Right atrium auricular region (tissue), 2 donors: ENCODE measurements around the gene CALML5. TPM values are rescaled to one million over a fixed set of nuclear protein-coding genes. Genes with fewer than 3 reads are reported as not detected.

Source experiments
- DNase-seq: peaks from one replicate; pipeline ENCODE4 v3.0.0-alpha.2; 2019; ENCODE audit warnings: low spot score
- H3K27ac ChIP-seq, 2 donors: fragments of 200-600 bp; sonication (generic); 1 replicate in 1 of 2; 2 replicates in 1 of 2; pipeline ENCODE4 v1.5.1; 2016 to 2019
- H3K27me3 ChIP-seq, 2 donors: fragments of 200-600 bp; sonication (generic); one replicate each; pipeline versions ENCODE4 v1.5.1 to v1.6.0; 2017 to 2019
- H3K36me3 ChIP-seq: fragments of 200-600 bp; sonication (generic); one replicate; pipeline ENCODE4 v1.5.1; 2016
- H3K4me1 ChIP-seq, 2 donors: fragments of 200-600 bp; sonication (generic); one replicate each; pipeline versions ENCODE4 v1.5.1 to v1.6.0; 2017 to 2019
- H3K4me3 ChIP-seq, 2 donors: fragments of 200-600 bp; sonication (generic); 1 replicate in 1 of 2; 2 replicates in 1 of 2; pipeline ENCODE4 v1.5.1; 2017 to 2019; ENCODE audit warnings: mild to moderate bottlenecking in 1 of 2, moderate library complexity in 1 of 2
- H3K9me3 ChIP-seq, 2 donors: fragments of 200-600 bp; sonication (generic); one replicate each; pipeline ENCODE4 v1.5.1; 2019
- CTCF ChIP-seq, 2 donors: fragments of 200-600 bp; sonication (generic); IDR thresholded peaks; one replicate each; pipeline ENCODE4 v1.5.1; 2019; ENCODE audit warnings: antibody characterized with exemption in 2 of 2
- total RNA-seq, 2 donors: library from RNA; depleted of rRNA; stranded (reverse); fragments of >200 nt; gene quantifications; one replicate each; pipeline ENCODE4 v1.1.0, GENCODE V29; 2016

Gene CALML5
- total RNA-seq, 2 donors from 2014 or later = not detected

GRCh38 chr10:5511231-5511884 lies 12.0 kb upstream of the CALML5 start:
- no peaks in the 10 kb centered on the region for H3K36me3 ChIP-seq
- TF ChIP-seq CTCF (IDR thresholded peaks at IDR 0.05) = no peak
- H3K4me3 ChIP-seq = no peak overlapping the region
- no peak overlapping the region for H3K27ac ChIP-seq
- DNase-seq = no peak
- H3K9me3 ChIP-seq = no peaks in the 10 kb centered on the region
- no peaks in the 10 kb centered on the region for H3K4me1 ChIP-seq
- no peaks in the 10 kb centered on the region for H3K27me3 ChIP-seq

GRCh38 chr10:5510281-5511072 lies 11.1 kb upstream of the CALML5 start:
- H3K9me3 ChIP-seq = no peaks in the 10 kb centered on the region
- no peaks in the 10 kb centered on the region for H3K27me3 ChIP-seq
- H3K36me3 ChIP-seq = no peaks in the 10 kb centered on the region
- DNase-seq = no peak
- H3K4me1 ChIP-seq = no peaks in the 10 kb centered on the region
- no peak overlapping the region for H3K27ac ChIP-seq
- no peak for TF ChIP-seq CTCF (IDR thresholded peaks at IDR 0.05)
- H3K4me3 ChIP-seq = no peak overlapping the region

- Histone ChIP-seq H3K4me3 (no peak overlapping the region), H3K4me1 (no peaks in the 10 kb centered on the region), H3K36me3 (no peaks in the 10 kb centered on the region), H3K9me3 (no peaks in the 10 kb centered on the region), H3K27me3 (no peaks in the 10 kb centered on the region), H3K27ac (no peak overlapping the region)
- DNase-seq = no peak
- TF ChIP-seq CTCF (IDR thresholded peaks at IDR 0.05) = no peak
Measured at GRCh38 chr10:5509691-5510090, 10.3 kb upstream of the CALML5 start.

GRCh38 chr10:5509236-5509635 lies 9.9 kb upstream of the CALML5 start:
- no peaks in the 10 kb centered on the region for H3K4me1 ChIP-seq
- H3K4me3 ChIP-seq = no peak overlapping the region
- H3K36me3 ChIP-seq = no peaks in the 10 kb centered on the region
- no peak for TF ChIP-seq CTCF (IDR thresholded peaks at IDR 0.05)
- H3K27me3 ChIP-seq = no peaks in the 10 kb centered on the region
- DNase-seq = no peak
- H3K9me3 ChIP-seq = no peaks in the 10 kb centered on the region
- no peak overlapping the region for H3K27ac ChIP-seq

- Histone ChIP-seq H3K9me3 (no peaks in the 10 kb centered on the region), H3K27ac (no peak overlapping the region), H3K27me3 (no peaks in the 10 kb centered on the region), H3K4me1 (no peaks in the 10 kb centered on the region), H3K36me3 (no peaks in the 10 kb centered on the region), H3K4me3 (no peak overlapping the region)
- no peak for TF ChIP-seq CTCF (IDR thresholded peaks at IDR 0.05)
- no peak for DNase-seq
Measured at GRCh38 chr10:5508786-5509185, 9.4 kb upstream of the CALML5 start.
